MM.1S (cell line): ENCODE measurements around the gene NHSL2.

Experiments
- DNase-seq: peaks from one replicate; pipeline ENCODE4 v3.0.0-alpha.2; 2015
- H2AFZ ChIP-seq: fragments of 300-600 bp; sonication (generic); 2 replicates; pipeline ENCODE4 v1.6.0; 2016; ENCODE audit warnings: antibody characterized with exemption, low read length
- H3F3A ChIP-seq: fragments of 300-600 bp; sonication (generic); 2 replicates; pipeline ENCODE4 v1.6.1; 2016; ENCODE audit warnings: mild to moderate bottlenecking, antibody characterized with exemption, low read length, moderate library complexity, mixed read lengths; ENCODE audit not compliant: insufficient read depth
- H3K27ac ChIP-seq: fragments of 300-600 bp; sonication (generic); 2 replicates; pipeline ENCODE4 v1.5.1; 2016; ENCODE audit warnings: mild to moderate bottlenecking, low read length
- H3K27me3 ChIP-seq: fragments of 300-600 bp; sonication (generic); replicated peaks from 2 replicates; pipeline ENCODE4 v1.6.0; 2016; ENCODE audit warnings: low read length; ENCODE audit not compliant: insufficient read depth
- H3K36me3 ChIP-seq: fragments of 300-600 bp; sonication (generic); replicated peaks from 2 replicates; pipeline ENCODE4 v1.6.1; 2016; ENCODE audit warnings: mild to moderate bottlenecking, low read length, mixed read lengths; ENCODE audit not compliant: insufficient read depth
- H3K4me1 ChIP-seq: fragments of 300-600 bp; sonication (generic); 2 replicates; pipeline ENCODE4 v1.6.1; 2016; ENCODE audit warnings: low read length, mixed read lengths
- H3K4me2 ChIP-seq: fragments of 300-600 bp; sonication (generic); 2 replicates; pipeline ENCODE4 v1.6.0; 2016; ENCODE audit warnings: low read depth, low read length
- H3K4me3 ChIP-seq: fragments of 300-600 bp; sonication (generic); 2 replicates; pipeline ENCODE4 v1.5.1; 2016; ENCODE audit warnings: low read length, mixed read lengths
- H3K79me2 ChIP-seq: fragments of 300-600 bp; sonication (generic); 2 replicates; pipeline ENCODE4 v1.6.1; 2016; ENCODE audit warnings: mixed run types, low read length, mixed read lengths
- H3K9ac ChIP-seq: fragments of 300-600 bp; sonication (generic); 2 replicates; pipeline ENCODE4 v1.6.1; 2016; ENCODE audit warnings: low read length, mixed read lengths
- H3K9me2 ChIP-seq: fragments of 300-600 bp; sonication (generic); replicated peaks from 2 replicates; pipeline ENCODE4 v1.6.1; 2016; ENCODE audit warnings: mild to moderate bottlenecking, low read length, mixed read lengths; ENCODE audit not compliant: insufficient read depth
- H3K9me3 ChIP-seq: fragments of 300-600 bp; sonication (generic); replicated peaks from 2 replicates; pipeline ENCODE4 v1.6.1; 2016; ENCODE audit warnings: mild to moderate bottlenecking, low read length, mixed read lengths; ENCODE audit not compliant: insufficient read depth
- H4K20me1 ChIP-seq: fragments of 300-600 bp; sonication (generic); 2 replicates; pipeline ENCODE4 v1.6.1; 2016; ENCODE audit warnings: mild to moderate bottlenecking, low read length, moderate library complexity, mixed read lengths; ENCODE audit not compliant: insufficient read depth
- CTCF ChIP-seq: fragments of 300-600 bp; sonication (generic); IDR thresholded peaks from 2 replicates; pipeline ENCODE4 v1.5.1; 2016; ENCODE audit warnings: antibody characterized with exemption, low read length, mixed read lengths
- EZH2 ChIP-seq: fragments of 300-600 bp; sonication (generic); optimal IDR thresholded peaks from 2 replicates; pipeline ENCODE3; 2017; ENCODE audit warnings: low read depth, mild to moderate bottlenecking, antibody characterized with exemption, low read length, mixed read lengths
- EZH2phosphoT487 ChIP-seq: fragments of 300-600 bp; sonication (generic); IDR thresholded peaks from 2 replicates; pipeline ENCODE4 v1.6.1; 2018; ENCODE audit warnings: antibody characterized with exemption, low read length

The NHSL2 gene

GRCh38 chrX:72142794-72143608 is 232.4 kb downstream of the NHSL2 start:
- H3K9me3 ChIP-seq, result no peaks in the 10 kb centered on the region
- no peaks in the 10 kb centered on the region for H3K27me3 ChIP-seq
- no peaks in the 10 kb centered on the region for H3F3A ChIP-seq
- no peak overlapping the region for H3K9ac ChIP-seq
- no peak for DNase-seq
- no peaks in the 10 kb centered on the region for H3K79me2 ChIP-seq
- no peak overlapping the region for H3K4me3 ChIP-seq
- no peaks in the 10 kb centered on the region for H3K9me2 ChIP-seq
- H2AFZ ChIP-seq, result no peak overlapping the region
- no peak overlapping the region for H3K4me2 ChIP-seq
- H3K4me1 ChIP-seq, result peaks cover 7% of the 10 kb centered on the region
- no peak for TF ChIP-seq EZH2phosphoT487
- TF ChIP-seq EZH2, result no peak
- no peak for TF ChIP-seq CTCF
- no peak overlapping the region for H3K27ac ChIP-seq
- H3K36me3 ChIP-seq, result no peaks in the 10 kb centered on the region
- H4K20me1 ChIP-seq, result no peaks in the 10 kb centered on the region

GRCh38 chrX:72143609-72143907 is 232.9 kb downstream of the NHSL2 start:
- no peak overlapping the region for H3K9ac ChIP-seq
- peaks cover 7% of the 10 kb centered on the region for H3K4me1 ChIP-seq

GRCh38 chrX:72145181-72145580 is 234.5 kb downstream of the NHSL2 start:
- no peak for DNase-seq
- no peak overlapping the region for H3K4me3 ChIP-seq
- no peak overlapping the region for H3K4me2 ChIP-seq
- H3K27ac ChIP-seq, result no peak overlapping the region
- no peaks in the 10 kb centered on the region for H3K9me2 ChIP-seq
- H3K27me3 ChIP-seq, result no peaks in the 10 kb centered on the region
- H3K79me2 ChIP-seq, result no peaks in the 10 kb centered on the region
- no peaks in the 10 kb centered on the region for H3K9me3 ChIP-seq
- no peak overlapping the region for H2AFZ ChIP-seq
- no peaks in the 10 kb centered on the region for H3F3A ChIP-seq
- peaks cover 7% of the 10 kb centered on the region for H3K4me1 ChIP-seq
- no peak for TF ChIP-seq EZH2phosphoT487
- no peak for TF ChIP-seq EZH2
- TF ChIP-seq CTCF, result no peak
- no peak overlapping the region for H3K9ac ChIP-seq
- no peaks in the 10 kb centered on the region for H4K20me1 ChIP-seq
- no peaks in the 10 kb centered on the region for H3K36me3 ChIP-seq

More at GRCh38 chrX:72143609-72143907, 232.9 kb downstream of the NHSL2 start:
- Histone ChIP-seq H3K27me3 (no peaks in the 10 kb centered on the region), H3K9me2 (no peaks in the 10 kb centered on the region), H3K79me2 (no peaks in the 10 kb centered on the region), H3K36me3 (no peaks in the 10 kb centered on the region), H3K27ac (no peak overlapping the region), H3K4me3 (no peak overlapping the region), H3K9me3 (no peaks in the 10 kb centered on the region), H2AFZ (no peak overlapping the region), H3K4me2 (no peak overlapping the region), H4K20me1 (no peaks in the 10 kb centered on the region), H3F3A (no peaks in the 10 kb centered on the region)
- TF ChIP-seq EZH2, result no peak
- TF ChIP-seq EZH2phosphoT487, result no peak
- TF ChIP-seq CTCF, result no peak
- no peak for DNase-seq
